ENCODE data around the gene UQCC3.

GRCh38 chr11:62627713-62628112 is 43.8 kb upstream of the UQCC3 start:
- no peak for TF ChIP-seq POLR2A (IDR thresholded peaks at IDR 0.05; ENCODE audit: low read length)
- no peak for TF ChIP-seq GATA1 (IDR thresholded peaks at IDR 0.05; ENCODE audit: low read depth, low read length)

Measured in erythroblast (primary cell).